Measurements from ENCODE around the gene HPCAL4. TPM values are rescaled to one million over a fixed set of nuclear protein-coding genes. Genes with fewer than 3 reads are reported as not detected.
A peak's percentile ranks its signal among the peaks of the same experiment; 100 is the strongest.

Gene HPCAL4
- total and polyA plus RNA-seq, 9 of the 15 experiments (the other 6 are each of a cell fraction or from before 2014, with no cell fraction given): 0.01 to 0.04 (median 0.04) TPM; not detected in 4

DNA sequence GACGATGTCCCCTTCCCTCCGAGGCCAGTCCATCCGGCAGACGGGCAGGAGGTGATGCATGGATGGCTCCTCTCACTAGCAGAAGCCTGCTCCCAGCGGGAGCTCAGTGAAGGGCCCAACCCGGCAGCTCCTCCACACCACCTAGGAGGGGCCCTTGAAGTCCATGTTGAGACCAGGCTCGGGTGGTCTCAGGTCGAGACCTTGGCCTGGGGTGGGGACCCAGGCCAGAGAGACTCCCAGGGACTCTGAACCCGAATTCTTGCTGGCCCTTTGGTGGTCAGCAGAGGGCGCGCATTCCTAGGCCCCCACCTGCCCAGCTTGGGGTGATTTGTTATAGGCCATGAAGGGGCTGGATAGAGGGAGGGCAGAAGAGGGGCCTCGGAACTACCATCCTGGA lies 18.7 kb downstream of the HPCAL4 start (continued):
- TF ChIP-seq SFPQ (IDR thresholded peaks at IDR 0.05; ENCODE audit: low read depth, low read length) (no peak), TEAD4 (IDR thresholded peaks at IDR 0.05; ENCODE audit: low read length) (peak; percentile 32; the same call in 1 of the 2 replicates), TEAD4 (CRISPR knock-in tag; IDR thresholded peaks at IDR 0.05; ENCODE audit: borderline replicate concordance) (no peak), HLTF (IDR thresholded peaks at IDR 0.05) (no peak), ZNF253 (CRISPR knock-in tag; conservative IDR thresholded peaks at IDR 0.05) (no peak), PHF8 (IDR thresholded peaks at IDR 0.05; ENCODE audit: borderline replicate concordance, low read length) (no peak), NR3C1 (CRISPR knock-in tag; IDR thresholded peaks at IDR 0.05) (no peak), ELF4 (CRISPR knock-in tag; IDR thresholded peaks at IDR 0.05) (no peak), GABPA (tag; conservative IDR thresholded peaks at IDR 0.05; ENCODE audit: low read depth) (no peak), SRSF3 (IDR thresholded peaks at IDR 0.05; ENCODE audit: insufficient read depth, low read length) (no peak), ARID1B (IDR thresholded peaks at IDR 0.05) (no peak), ZNF785 (CRISPR knock-in tag; IDR thresholded peaks at IDR 0.05) (no peak), ZSCAN29 (IDR thresholded peaks at IDR 0.05) (0 out of 2 replicates have a peak, but pooled peaks have one; percentile 64), HCFC1 (IDR thresholded peaks at IDR 0.05; ENCODE audit: low read depth, low read length) (no peak), MYC (IDR thresholded peaks at IDR 0.05; ENCODE audit: low read depth, low read length) (0 out of 2 replicates have a peak, but pooled peaks have one; percentile 28), MYC (CRISPR knock-in tag; IDR thresholded peaks at IDR 0.05; ENCODE audit: borderline replicate concordance, low read depth) (no peak), ZNF778 (CRISPR knock-in tag; IDR thresholded peaks at IDR 0.05) (no peak), SNIP1 (IDR thresholded peaks at IDR 0.05; ENCODE audit: low read depth) (no peak), ILK (tag; IDR thresholded peaks at IDR 0.05; ENCODE audit: borderline replicate concordance, low read depth) (no peak), GABPB2 (CRISPR knock-in tag; conservative IDR thresholded peaks at IDR 0.05) (no peak), EZH2 (IDR thresholded peaks at IDR 0.05; ENCODE audit: borderline replicate concordance, low read depth, low read length) (0 out of 2 replicates have a peak, but pooled peaks have one; percentile 6)
- TF ChIP-seq, protein P1, sequence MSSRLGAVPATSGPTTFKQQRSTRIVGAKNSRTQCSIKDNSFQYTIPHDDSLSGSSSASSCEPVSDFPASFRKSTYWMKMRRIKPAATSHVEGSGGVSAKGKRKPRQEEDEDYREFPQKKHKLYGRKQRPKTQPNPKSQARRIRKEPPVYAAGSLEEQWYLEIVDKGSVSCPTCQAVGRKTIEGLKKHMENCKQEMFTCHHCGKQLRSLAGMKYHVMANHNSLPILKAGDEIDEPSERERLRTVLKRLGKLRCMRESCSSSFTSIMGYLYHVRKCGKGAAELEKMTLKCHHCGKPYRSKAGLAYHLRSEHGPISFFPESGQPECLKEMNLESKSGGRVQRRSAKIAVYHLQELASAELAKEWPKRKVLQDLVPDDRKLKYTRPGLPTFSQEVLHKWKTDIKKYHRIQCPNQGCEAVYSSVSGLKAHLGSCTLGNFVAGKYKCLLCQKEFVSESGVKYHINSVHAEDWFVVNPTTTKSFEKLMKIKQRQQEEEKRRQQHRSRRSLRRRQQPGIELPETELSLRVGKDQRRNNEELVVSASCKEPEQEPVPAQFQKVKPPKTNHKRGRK (tag; IDR thresholded peaks at IDR 0.05): no peak
- TF ChIP-seq, protein P2, sequence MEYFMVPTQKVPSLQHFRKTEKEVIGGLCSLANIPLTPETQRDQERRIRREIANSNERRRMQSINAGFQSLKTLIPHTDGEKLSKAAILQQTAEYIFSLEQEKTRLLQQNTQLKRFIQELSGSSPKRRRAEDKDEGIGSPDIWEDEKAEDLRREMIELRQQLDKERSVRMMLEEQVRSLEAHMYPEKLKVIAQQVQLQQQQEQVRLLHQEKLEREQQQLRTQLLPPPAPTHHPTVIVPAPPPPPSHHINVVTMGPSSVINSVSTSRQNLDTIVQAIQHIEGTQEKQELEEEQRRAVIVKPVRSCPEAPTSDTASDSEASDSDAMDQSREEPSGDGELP (CRISPR knock-in tag; IDR thresholded peaks at IDR 0.05; ENCODE audit: borderline replicate concordance): peak; percentile 28; the same call in 1 of the 2 replicates
